Gastroesophageal sphincter (tissue), 3 donors: ENCODE measurements around the gene BICC1.

ENCODE experiments used
- POLR2A ChIP-seq, 2 donors: fragments of 450-650 bp; IDR thresholded peaks; one replicate each; pipeline ENCODE4 v1.6.1; 2017; ENCODE audit warnings: antibody characterized with exemption in 2 of 2, mild to moderate bottlenecking in 2 of 2, moderate library complexity in 1 of 2
- POLR2AphosphoS5 ChIP-seq: sonication (generic); formaldehyde crosslinking; IDR thresholded peaks from one replicate; pipeline ENCODE4 v1.6.1; 2017; ENCODE audit warnings: antibody characterized with exemption
- TF ChIP-seq, protein P1 (sequence below), 4 experiments: fragments of 200-600 bp in 2 of 4; fragments of 450-650 bp in 2 of 4; sonication (generic) in 1 of 4; IDR thresholded peaks; one replicate each; pipeline ENCODE4 v1.5.1; 2017 to 2019; ENCODE audit warnings: antibody characterized with exemption in 4 of 4, mild to moderate bottlenecking in 2 of 4, moderate library complexity in 2 of 4

DNA sequence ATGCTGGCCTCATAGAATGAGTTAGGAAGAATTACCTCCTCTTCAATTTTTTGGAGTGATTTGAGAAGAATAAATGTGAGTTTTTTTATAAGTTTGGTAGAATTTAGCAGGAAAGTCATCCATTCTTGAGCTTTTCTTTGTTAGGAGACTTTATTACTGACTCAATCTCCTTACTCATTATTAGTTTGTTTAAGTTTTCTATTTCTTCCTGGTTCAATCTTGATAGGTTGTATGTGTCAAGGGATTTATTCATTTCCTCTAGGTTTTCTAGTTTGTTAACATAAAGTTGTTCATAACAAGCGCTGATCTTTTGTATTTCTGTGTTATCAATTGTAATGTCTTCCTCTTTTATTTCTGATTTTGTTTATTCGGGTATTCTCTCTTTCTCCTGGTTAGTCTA, 47.4 kb downstream of the BICC1 start:
- TF ChIP-seq, protein P1, sequence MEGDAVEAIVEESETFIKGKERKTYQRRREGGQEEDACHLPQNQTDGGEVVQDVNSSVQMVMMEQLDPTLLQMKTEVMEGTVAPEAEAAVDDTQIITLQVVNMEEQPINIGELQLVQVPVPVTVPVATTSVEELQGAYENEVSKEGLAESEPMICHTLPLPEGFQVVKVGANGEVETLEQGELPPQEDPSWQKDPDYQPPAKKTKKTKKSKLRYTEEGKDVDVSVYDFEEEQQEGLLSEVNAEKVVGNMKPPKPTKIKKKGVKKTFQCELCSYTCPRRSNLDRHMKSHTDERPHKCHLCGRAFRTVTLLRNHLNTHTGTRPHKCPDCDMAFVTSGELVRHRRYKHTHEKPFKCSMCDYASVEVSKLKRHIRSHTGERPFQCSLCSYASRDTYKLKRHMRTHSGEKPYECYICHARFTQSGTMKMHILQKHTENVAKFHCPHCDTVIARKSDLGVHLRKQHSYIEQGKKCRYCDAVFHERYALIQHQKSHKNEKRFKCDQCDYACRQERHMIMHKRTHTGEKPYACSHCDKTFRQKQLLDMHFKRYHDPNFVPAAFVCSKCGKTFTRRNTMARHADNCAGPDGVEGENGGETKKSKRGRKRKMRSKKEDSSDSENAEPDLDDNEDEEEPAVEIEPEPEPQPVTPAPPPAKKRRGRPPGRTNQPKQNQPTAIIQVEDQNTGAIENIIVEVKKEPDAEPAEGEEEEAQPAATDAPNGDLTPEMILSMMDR (IDR thresholded peaks at IDR 0.05), result no peak
- TF ChIP-seq POLR2A (IDR thresholded peaks at IDR 0.05) (no peak), POLR2AphosphoS5 (no peak)
